Stimulated activated naive CD4-positive, alpha-beta T cell (primary cell): ENCODE results near the gene IGFBPL1.

Source experiments
- DNase-seq, 6 experiments: peaks; one replicate each; lab custom pipeline; 2025; lab: John Stamatoyannopoulos, UW

The IGFBPL1 gene

GRCh38 chr9:38395653-38396370 lies 28.4 kb downstream of the IGFBPL1 start:
- DNase-seq = no peak

GRCh38 chr9:38394416-38394815 lies 29.8 kb downstream of the IGFBPL1 start:
- no peak for DNase-seq

- DNase-seq = peak in 1 of 6 experiments; percentile 24
Observed at GRCh38 chr9:38393128-38393796, 31.0 kb downstream of the IGFBPL1 start.

GRCh38 chr9:38392235-38393127 lies 31.8 kb downstream of the IGFBPL1 start, which contains the start of gene ALDH1B1:
TSS of gene ALDH1B1 (plus strand) at chr9:38392702. CDS start at chr9:38395749, 3,047 bp downstream.
- peak; percentile 12 to 56 (median 26) for DNase-seq

GRCh38 chr9:38391278-38392118 lies 32.8 kb downstream of the IGFBPL1 start:
- DNase-seq = no peak

- DNase-seq = no peak
Observed at GRCh38 chr9:38390851-38391250, 33.4 kb downstream of the IGFBPL1 start.

- DNase-seq = no peak
Observed at GRCh38 chr9:38390442-38390841, 33.8 kb downstream of the IGFBPL1 start.

GRCh38 chr9:38389313-38389712 lies 34.9 kb downstream of the IGFBPL1 start:
- no peak for DNase-seq

- DNase-seq = no peak
Observed at GRCh38 chr9:38388283-38389223, 35.7 kb downstream of the IGFBPL1 start.

GRCh38 chr9:38387751-38388150 lies 36.5 kb downstream of the IGFBPL1 start:
- no peak for DNase-seq

- DNase-seq = no peak
Observed at GRCh38 chr9:38387066-38387465, 37.2 kb downstream of the IGFBPL1 start.

- DNase-seq = no peak
Observed at GRCh38 chr9:38386319-38386895, 37.8 kb downstream of the IGFBPL1 start.

GRCh38 chr9:38385896-38386295 lies 38.4 kb downstream of the IGFBPL1 start:
- no peak for DNase-seq

GRCh38 chr9:38384990-38385848 lies 39.0 kb downstream of the IGFBPL1 start:
- no peak for DNase-seq

- DNase-seq = no peak
Observed at GRCh38 chr9:38382141-38382540, 42.1 kb downstream of the IGFBPL1 start.

GRCh38 chr9:38380872-38381534 lies 43.3 kb downstream of the IGFBPL1 start:
- DNase-seq = no peak

- DNase-seq = no peak
Observed at GRCh38 chr9:38380230-38380871, 43.9 kb downstream of the IGFBPL1 start.
